Naive thymus-derived CD4-positive, alpha-beta T cell (primary cell): ENCODE results near the gene DNAAF8. TPM values are rescaled to one million over a fixed set of nuclear protein-coding genes. Genes with fewer than 3 reads are reported as not detected.
A peak's percentile ranks its signal among the peaks of the same experiment; 100 is the strongest.

ENCODE experiments used
- ATAC-seq: fragments of 150-1000 bp; cut with Tn5 transposase; 2 replicates; pipeline ENCODE4 v1.10.0; 2021; ENCODE audit warnings: mild to moderate bottlenecking, moderate library complexity
- CTCF ChIA-PET: fragments of 350-600 bp; sonication (Branson Sonifier 250); formaldehyde crosslinking; loops from one replicate; lab custom pipeline; 2021; ENCODE audit warnings: antibody characterized with exemption; lab: Charles Lee
- POLR2A ChIA-PET: fragments of 350-600 bp; sonication (Branson Sonifier 250); formaldehyde crosslinking; loops from one replicate; lab custom pipeline; 2021; ENCODE audit warnings: antibody characterized with exemption, inconsistent platforms; lab: Charles Lee
- DNase-seq, 9 donors: peaks; one replicate each; pipeline versions ENCODE4 v3.0.0 to v3.0.0-alpha.2; 2020 to 2022; ENCODE audit warnings: mixed read lengths in 1 of 9
- H3K27ac ChIP-seq: one replicate; pipeline ENCODE4 v1.7.0; 2013; ENCODE audit warnings: mild to moderate bottlenecking, low read depth, low read length, moderate library complexity
- H3K27me3 ChIP-seq, 2 donors: one replicate each; pipeline ENCODE4 v1.7.0; 2013; ENCODE audit warnings: low read length in 2 of 2, mild to moderate bottlenecking in 2 of 2, moderate library complexity in 2 of 2; ENCODE audit not compliant: control insufficient read depth in 2 of 2, insufficient read depth in 2 of 2
- H3K36me3 ChIP-seq, 3 experiments: 1 replicate in 2 of 3; 2 replicates in 1 of 3; pipeline ENCODE4 v1.7.0; 2013; ENCODE audit warnings: low read length in 3 of 3, mild to moderate bottlenecking in 3 of 3, moderate library complexity in 1 of 3; ENCODE audit not compliant: insufficient read depth in 3 of 3, control insufficient read depth in 2 of 3
- H3K4me1 ChIP-seq, 2 donors: one replicate each; pipeline ENCODE4 v1.7.0; 2013; ENCODE audit warnings: low read length in 2 of 2, mild to moderate bottlenecking in 2 of 2, moderate library complexity in 1 of 2; ENCODE audit not compliant: control insufficient read depth in 2 of 2, insufficient read depth in 2 of 2
- H3K4me3 ChIP-seq: 2 replicates; pipeline ENCODE4 v1.7.0; 2013; ENCODE audit warnings: mild to moderate bottlenecking, low read length
- H3K9me3 ChIP-seq, 3 experiments: 1 replicate in 2 of 3; 2 replicates in 1 of 3; pipeline ENCODE4 v1.7.0; 2013; ENCODE audit warnings: low read length in 3 of 3; ENCODE audit not compliant: control insufficient read depth in 2 of 3
- H3K27ac Mint-ChIP-seq, 9 donors: one replicate each; pipeline ENCODE4 v1.8.0; 2020 to 2022; ENCODE audit warnings: mixed read lengths in 9 of 9, mild to moderate bottlenecking in 8 of 9, moderate library complexity in 5 of 9, inconsistent platforms in 2 of 9
- H3K27me3 Mint-ChIP-seq, 5 donors: one replicate each; pipeline ENCODE4 v1.8.0; 2021 to 2022; ENCODE audit warnings: mixed read lengths in 5 of 5, mild to moderate bottlenecking in 1 of 5
- H3K36me3 Mint-ChIP-seq, 5 donors: one replicate each; pipeline ENCODE4 v1.8.0; 2020 to 2022; ENCODE audit warnings: mixed read lengths in 5 of 5, mild to moderate bottlenecking in 3 of 5, inconsistent platforms in 1 of 5
- H3K4me1 Mint-ChIP-seq, 7 donors: one replicate each; pipeline ENCODE4 v1.8.0; 2020 to 2022; ENCODE audit warnings: mixed read lengths in 7 of 7, mild to moderate bottlenecking in 3 of 7, inconsistent platforms in 1 of 7
- H3K4me3 Mint-ChIP-seq, 10 donors: one replicate each; pipeline ENCODE4 v1.8.0; 2020 to 2022; ENCODE audit warnings: mild to moderate bottlenecking in 10 of 10, mixed read lengths in 10 of 10, moderate library complexity in 6 of 10, inconsistent platforms in 2 of 10
- H3K9me3 Mint-ChIP-seq, 11 donors: one replicate each; pipeline ENCODE4 v1.8.0; 2020 to 2022; ENCODE audit warnings: mixed read lengths in 11 of 11, mild to moderate bottlenecking in 4 of 11, inconsistent platforms in 1 of 11, moderate library complexity in 1 of 11
- intact Hi-C, 2 donors: fragments of 100-400 bp; cut with micrococcal nuclease; formaldehyde crosslinking; loops; one replicate each; pipeline ENCODE4 v1.15.1; 2023
- polyA plus RNA-seq, 2 donors: library from polyadenylated mRNA; unstranded; fragments of 300-500 nt; fragmentation: Illumina TruSeq; gene quantifications; one replicate each; pipeline ENCODE4 v1.2.3, GENCODE V29; 2021
- total RNA-seq, 6 experiments: library from RNA in 5 of 6; stranded (reverse) in 5 of 6; gene quantifications; 1 replicate in 5 of 6; 2 replicates in 1 of 6; pipeline ENCODE4 v1.2.3 and lab custom pipeline; 2021 to 2026

The DNAAF8 gene
- total and polyA plus RNA-seq, 7 experiments from 2014 or later = 0.11 to 0.57 (median 0.29) TPM; not detected in 1

DNA sequence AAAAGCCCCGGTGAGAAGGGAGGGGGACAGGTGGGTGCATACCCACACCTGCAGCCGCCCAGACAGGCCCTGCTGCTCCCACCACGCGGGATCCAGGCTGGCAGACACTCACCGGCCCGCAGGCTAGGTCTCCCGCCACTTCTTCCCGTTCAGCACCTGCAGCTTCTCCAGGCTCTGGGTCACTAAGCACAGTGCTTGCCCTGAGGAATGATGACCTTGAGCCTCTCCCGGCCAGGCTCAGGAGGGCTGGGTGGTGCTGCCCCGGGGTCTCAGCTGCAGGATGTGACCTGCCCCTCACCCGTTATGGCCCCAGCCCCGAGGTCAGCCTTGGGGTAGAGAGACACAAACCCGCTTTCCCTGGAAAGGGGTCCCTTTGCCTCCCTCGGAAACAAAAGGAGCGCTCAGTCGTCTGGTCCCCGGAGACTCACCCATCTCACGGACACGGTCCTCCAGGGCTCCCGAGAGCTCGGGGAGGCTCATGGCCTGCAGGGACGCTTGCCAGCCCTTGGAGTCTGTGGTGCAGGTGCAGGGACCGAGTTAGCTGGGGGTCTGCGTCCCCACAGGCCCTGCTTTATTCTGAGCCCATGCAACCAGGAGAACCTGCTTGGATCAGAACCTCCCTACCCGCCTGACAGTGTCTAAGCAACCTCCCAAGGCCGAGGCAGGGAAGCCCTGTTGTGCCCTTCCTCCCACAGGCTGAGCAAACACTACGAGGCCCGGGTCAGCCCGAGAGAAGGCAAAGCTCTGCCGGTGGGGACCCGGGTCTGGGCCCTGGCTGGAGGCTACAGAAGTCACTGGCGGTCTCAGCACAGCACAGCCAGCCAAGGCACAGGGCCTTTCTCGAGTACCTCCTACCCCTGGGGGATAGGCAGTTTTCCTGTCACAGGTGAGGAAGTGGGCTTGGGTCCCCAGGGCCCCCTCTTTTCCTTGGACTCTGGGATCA, 37.2 kb upstream of the DNAAF8 start:
- ATAC-seq = no peak
- peaks cover 4 to 21% (median 11%) of the 10 kb centered on the region in 7 donors for H3K4me1 Mint-ChIP-seq
- Histone ChIP-seq H3K36me3 (peaks cover 0 to 77% (median 9%) of the 10 kb centered on the region in 3 experiments), H3K4me3 (no peak overlapping the region), H3K27me3 (no peaks in the 10 kb centered on the region), H3K27ac (no peak overlapping the region), H3K4me1 (peaks cover 13 to 14% of the 10 kb centered on the region in 2 donors), H3K9me3 (no peaks in the 10 kb centered on the region)
- CTCF ChIA-PET = no interaction called here
- no peak overlapping the region for H3K27ac Mint-ChIP-seq
- DNase-seq = no peak
- H3K9me3 Mint-ChIP-seq = no peaks in the 10 kb centered on the region
- peak overlapping the region in 3 of 10 donors; percentile 14 to 39 (median 26) for H3K4me3 Mint-ChIP-seq
- H3K27me3 Mint-ChIP-seq = no peaks in the 10 kb centered on the region
- peaks cover 0 to 13% (median 3%) of the 10 kb centered on the region in 5 donors for H3K36me3 Mint-ChIP-seq
- intact Hi-C loops = loop anchor here in 1 of 2 donors (10.0 kb wide), 2 partner anchors 258 to 342 kb away; partner anchors contain the start of genes PAM16 and SEC14L5
- POLR2A ChIA-PET = interaction anchor here (1.3 kb wide), 1 partner anchor 81 kb away, joined by 3 read pairs; no protein-coding TSS in a partner anchor

DNA sequence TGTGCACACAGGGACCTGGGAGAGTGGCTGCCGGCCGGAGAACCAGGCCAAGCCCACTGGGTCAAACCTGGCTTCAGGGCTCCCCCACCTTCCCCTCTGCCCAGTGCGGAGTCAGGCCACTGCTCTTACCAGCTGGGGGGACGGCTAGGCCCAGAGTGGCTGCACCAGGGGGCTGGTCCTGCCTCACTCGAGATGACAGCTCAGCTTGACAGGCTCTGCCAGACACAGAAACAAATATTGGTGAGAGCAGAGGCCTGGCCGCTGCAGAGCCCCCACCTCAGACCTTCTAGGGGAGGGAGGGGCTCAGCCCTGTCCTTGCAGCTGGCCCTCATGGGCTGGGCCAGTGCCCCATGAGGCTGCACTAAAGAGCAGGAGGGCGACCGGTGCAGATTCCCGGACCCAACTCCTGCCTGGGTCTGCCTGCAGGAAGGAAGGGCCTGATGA, 36.5 kb upstream of the DNAAF8 start:
- no peaks in the 10 kb centered on the region for H3K9me3 ChIP-seq
- CTCF ChIA-PET = no interaction called here
- H3K36me3 ChIP-seq = peaks cover 0 to 84% (median 9%) of the 10 kb centered on the region in 3 experiments

DNA sequence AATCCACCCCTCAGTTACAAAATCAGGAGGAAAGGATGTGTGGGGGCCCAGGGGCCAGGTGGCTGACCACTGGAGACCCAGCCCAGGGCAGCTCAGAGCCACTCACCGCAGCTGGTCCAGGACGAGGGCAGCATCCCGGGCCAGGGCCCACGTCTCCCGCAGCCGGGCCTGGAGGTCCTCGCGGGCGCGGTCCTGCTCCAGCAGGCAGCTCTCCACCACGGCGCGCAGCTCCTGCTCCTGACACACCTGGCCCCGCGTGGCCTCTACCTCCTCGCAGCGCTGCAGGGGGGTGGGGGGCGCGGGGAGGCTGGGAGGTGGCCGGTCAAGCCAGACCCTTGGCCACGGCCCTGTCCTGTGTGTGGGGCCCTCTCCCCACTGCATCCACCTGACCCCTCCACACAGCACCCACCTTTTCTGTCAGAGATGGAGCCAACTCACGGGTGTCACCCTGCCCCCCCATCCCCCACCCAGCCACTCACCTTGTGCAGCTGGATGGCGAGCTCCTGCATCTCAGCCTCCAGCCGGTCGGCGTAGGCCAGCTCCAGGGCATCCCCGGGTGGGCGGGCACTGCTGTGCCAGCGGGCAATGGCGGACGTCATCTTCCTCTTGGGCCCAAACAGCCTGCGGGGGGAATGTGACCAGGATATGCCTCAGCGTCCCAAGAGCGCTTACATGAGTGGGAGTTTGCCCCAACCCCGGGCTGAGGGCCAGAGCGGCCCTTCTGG, 35.9 kb upstream of the DNAAF8 start:
- CTCF ChIA-PET = no interaction called here
- H3K4me3 ChIP-seq = no peak overlapping the region
- H3K4me1 ChIP-seq = peaks cover 5 to 8% of the 10 kb centered on the region in 2 donors
- no peak for ATAC-seq
- POLR2A ChIA-PET = interaction anchor here (1.0 to 1.3 kb wide), 2 partner anchors 30 to 83 kb away, joined by 3 read pairs; no protein-coding TSS in a partner anchor
- no peaks in the 10 kb centered on the region for H3K9me3 ChIP-seq
- Mint-ChIP-seq H3K9me3 (no peaks in the 10 kb centered on the region), H3K4me3 (no peak overlapping the region), H3K27ac (no peak overlapping the region), H3K36me3 (peaks cover 0 to 13% (median 3%) of the 10 kb centered on the region in 5 donors), H3K27me3 (no peaks in the 10 kb centered on the region), H3K4me1 (peaks cover 0 to 15% (median 7%) of the 10 kb centered on the region in 7 donors)
- intact Hi-C loops = loop anchor here in 1 of 2 donors (10.0 kb wide), 2 partner anchors 256 to 344 kb away; partner anchors contain the start of genes PAM16 and SEC14L5
- H3K36me3 ChIP-seq = peaks cover 0 to 87% (median 9%) of the 10 kb centered on the region in 3 experiments
- no peaks in the 10 kb centered on the region for H3K27me3 ChIP-seq
- no peak for DNase-seq
- no peak overlapping the region for H3K27ac ChIP-seq

More for the DNA sequence above, 36.5 kb upstream of the DNAAF8 start:
- Mint-ChIP-seq H3K27me3 (no peaks in the 10 kb centered on the region), H3K4me3 (no peak overlapping the region), H3K4me1 (peaks cover 0 to 15% (median 7%) of the 10 kb centered on the region in 7 donors), H3K36me3 (peaks cover 0 to 13% (median 3%) of the 10 kb centered on the region in 5 donors), H3K27ac (no peak overlapping the region), H3K9me3 (no peaks in the 10 kb centered on the region)
- Histone ChIP-seq H3K4me3 (no peak overlapping the region), H3K4me1 (peaks cover 7 to 9% of the 10 kb centered on the region in 2 donors), H3K27me3 (no peaks in the 10 kb centered on the region), H3K27ac (no peak overlapping the region)
- ATAC-seq (no peak), DNase-seq (no peak)
- POLR2A ChIA-PET = interaction anchor here (1.0 to 1.3 kb wide), 2 partner anchors 30 to 82 kb away, joined by 3 read pairs; no protein-coding TSS in a partner anchor
- intact Hi-C loops = loop anchor here in 1 of 2 donors (10.0 kb wide), 2 partner anchors 257 to 343 kb away; partner anchors contain the start of genes PAM16 and SEC14L5

DNA sequence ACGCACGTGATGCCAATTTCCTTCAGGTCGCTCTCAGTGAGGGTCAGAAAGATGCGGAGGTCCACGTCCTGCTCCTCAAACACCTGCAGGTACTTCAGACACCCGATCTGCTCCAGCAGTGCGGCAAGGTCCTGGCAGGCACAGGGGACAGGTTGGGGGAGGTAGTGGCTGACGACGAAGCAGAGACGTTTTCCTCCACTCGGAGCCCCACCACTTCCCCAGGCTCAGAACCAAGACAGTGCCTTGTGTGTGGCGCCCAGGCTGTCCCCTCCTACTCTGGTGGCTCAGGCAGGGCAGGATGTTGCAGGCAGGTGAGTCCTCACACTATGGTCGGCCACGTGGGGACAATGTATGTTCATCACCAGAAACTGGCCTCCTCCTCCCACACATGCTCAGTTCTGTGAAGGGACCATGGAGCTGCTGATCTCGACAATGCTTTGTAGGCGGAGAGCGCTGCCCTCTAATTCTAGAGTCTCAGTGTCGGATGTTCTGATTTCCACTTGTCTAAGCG, 35.2 kb upstream of the DNAAF8 start:
- ATAC-seq (no peak), DNase-seq (no peak)
- Mint-ChIP-seq H3K4me1 (peaks cover 0 to 15% (median 7%) of the 10 kb centered on the region in 7 donors), H3K9me3 (no peaks in the 10 kb centered on the region), H3K27ac (peak overlapping the region in 1 of 9 donors; percentile 36), H3K27me3 (no peaks in the 10 kb centered on the region), H3K36me3 (peaks cover 0 to 13% (median 3%) of the 10 kb centered on the region in 5 donors), H3K4me3 (no peak overlapping the region)
- Histone ChIP-seq H3K9me3 (no peaks in the 10 kb centered on the region), H3K27me3 (no peaks in the 10 kb centered on the region), H3K4me3 (no peak overlapping the region), H3K4me1 (peaks cover 5 to 8% of the 10 kb centered on the region in 2 donors), H3K36me3 (peaks cover 0 to 86% (median 9%) of the 10 kb centered on the region in 3 experiments), H3K27ac (no peak overlapping the region)
- POLR2A ChIA-PET = interaction anchor here (0.8 kb wide), 1 partner anchor 75 kb away, joined by 3 read pairs; the partner anchor contains the start of gene MGRN1
- intact Hi-C loops = loop anchor here in 1 of 2 donors (10.0 kb wide), 2 partner anchors 256 to 344 kb away; partner anchors contain the start of genes PAM16 and SEC14L5
- CTCF ChIA-PET = no interaction called here

- no peaks in the 10 kb centered on the region for H3K9me3 ChIP-seq
- H3K27me3 ChIP-seq = no peaks in the 10 kb centered on the region
- Mint-ChIP-seq H3K36me3 (peaks cover 0 to 15% (median 3%) of the 10 kb centered on the region in 5 donors), H3K4me3 (no peak overlapping the region), H3K4me1 (peaks cover 0 to 9% (median 1%) of the 10 kb centered on the region in 7 donors), H3K9me3 (no peaks in the 10 kb centered on the region), H3K27me3 (no peaks in the 10 kb centered on the region), H3K27ac (peak overlapping the region in 2 of 9 donors; percentile 13 to 36)
- POLR2A ChIA-PET = no interaction called here
- no peak overlapping the region for H3K4me3 ChIP-seq
- no peak overlapping the region for H3K27ac ChIP-seq
- intact Hi-C loops = no loop called here
- CTCF ChIA-PET = no interaction called here
- H3K36me3 ChIP-seq = peaks cover 0 to 92% (median 17%) of the 10 kb centered on the region in 3 experiments
- no peak for ATAC-seq
- no peak for DNase-seq
- no peaks in the 10 kb centered on the region for H3K4me1 ChIP-seq
Measured at GRCh38 chr16:4700380-4700996, 33.8 kb upstream of the DNAAF8 start.
